ENCODE data around the gene CADM1.

DNA sequence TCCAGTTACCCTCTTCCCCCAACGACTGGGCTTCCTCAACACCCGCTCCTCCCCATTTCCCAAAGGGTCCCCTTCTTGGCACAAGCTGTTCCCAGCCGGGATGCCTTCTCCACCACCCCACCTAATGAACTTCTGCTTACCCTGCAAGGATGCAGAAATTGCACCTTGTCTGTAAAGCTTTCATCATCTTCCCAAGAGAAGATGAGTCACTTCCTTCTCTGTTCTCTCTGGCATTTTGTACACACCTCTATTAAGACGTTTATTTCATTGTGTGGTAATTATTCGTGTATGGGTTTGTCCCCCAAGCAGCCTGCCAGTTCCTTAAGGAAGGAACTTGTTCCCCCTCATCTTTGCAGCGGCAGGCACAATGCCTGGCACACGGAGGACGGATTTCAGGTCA is 351.1 kb downstream of the CADM1 start:
- TF ChIP-seq CTCF (IDR thresholded peaks at IDR 0.05) (no peak), POLR2A (IDR thresholded peaks at IDR 0.05) (no peak)

Data from heart left ventricle (tissue), 13 donors.